ENCODE results near the gene NPHS1.
"Not testable (repeated sequence)": the region's sequence is repeated elsewhere in the genome, so short reads cannot be mapped to it uniquely, and the experiment has no call there.

Gene NPHS1, protein sequence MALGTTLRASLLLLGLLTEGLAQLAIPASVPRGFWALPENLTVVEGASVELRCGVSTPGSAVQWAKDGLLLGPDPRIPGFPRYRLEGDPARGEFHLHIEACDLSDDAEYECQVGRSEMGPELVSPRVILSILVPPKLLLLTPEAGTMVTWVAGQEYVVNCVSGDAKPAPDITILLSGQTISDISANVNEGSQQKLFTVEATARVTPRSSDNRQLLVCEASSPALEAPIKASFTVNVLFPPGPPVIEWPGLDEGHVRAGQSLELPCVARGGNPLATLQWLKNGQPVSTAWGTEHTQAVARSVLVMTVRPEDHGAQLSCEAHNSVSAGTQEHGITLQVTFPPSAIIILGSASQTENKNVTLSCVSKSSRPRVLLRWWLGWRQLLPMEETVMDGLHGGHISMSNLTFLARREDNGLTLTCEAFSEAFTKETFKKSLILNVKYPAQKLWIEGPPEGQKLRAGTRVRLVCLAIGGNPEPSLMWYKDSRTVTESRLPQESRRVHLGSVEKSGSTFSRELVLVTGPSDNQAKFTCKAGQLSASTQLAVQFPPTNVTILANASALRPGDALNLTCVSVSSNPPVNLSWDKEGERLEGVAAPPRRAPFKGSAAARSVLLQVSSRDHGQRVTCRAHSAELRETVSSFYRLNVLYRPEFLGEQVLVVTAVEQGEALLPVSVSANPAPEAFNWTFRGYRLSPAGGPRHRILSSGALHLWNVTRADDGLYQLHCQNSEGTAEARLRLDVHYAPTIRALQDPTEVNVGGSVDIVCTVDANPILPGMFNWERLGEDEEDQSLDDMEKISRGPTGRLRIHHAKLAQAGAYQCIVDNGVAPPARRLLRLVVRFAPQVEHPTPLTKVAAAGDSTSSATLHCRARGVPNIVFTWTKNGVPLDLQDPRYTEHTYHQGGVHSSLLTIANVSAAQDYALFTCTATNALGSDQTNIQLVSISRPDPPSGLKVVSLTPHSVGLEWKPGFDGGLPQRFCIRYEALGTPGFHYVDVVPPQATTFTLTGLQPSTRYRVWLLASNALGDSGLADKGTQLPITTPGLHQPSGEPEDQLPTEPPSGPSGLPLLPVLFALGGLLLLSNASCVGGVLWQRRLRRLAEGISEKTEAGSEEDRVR (N-terminal part only)

DNA sequence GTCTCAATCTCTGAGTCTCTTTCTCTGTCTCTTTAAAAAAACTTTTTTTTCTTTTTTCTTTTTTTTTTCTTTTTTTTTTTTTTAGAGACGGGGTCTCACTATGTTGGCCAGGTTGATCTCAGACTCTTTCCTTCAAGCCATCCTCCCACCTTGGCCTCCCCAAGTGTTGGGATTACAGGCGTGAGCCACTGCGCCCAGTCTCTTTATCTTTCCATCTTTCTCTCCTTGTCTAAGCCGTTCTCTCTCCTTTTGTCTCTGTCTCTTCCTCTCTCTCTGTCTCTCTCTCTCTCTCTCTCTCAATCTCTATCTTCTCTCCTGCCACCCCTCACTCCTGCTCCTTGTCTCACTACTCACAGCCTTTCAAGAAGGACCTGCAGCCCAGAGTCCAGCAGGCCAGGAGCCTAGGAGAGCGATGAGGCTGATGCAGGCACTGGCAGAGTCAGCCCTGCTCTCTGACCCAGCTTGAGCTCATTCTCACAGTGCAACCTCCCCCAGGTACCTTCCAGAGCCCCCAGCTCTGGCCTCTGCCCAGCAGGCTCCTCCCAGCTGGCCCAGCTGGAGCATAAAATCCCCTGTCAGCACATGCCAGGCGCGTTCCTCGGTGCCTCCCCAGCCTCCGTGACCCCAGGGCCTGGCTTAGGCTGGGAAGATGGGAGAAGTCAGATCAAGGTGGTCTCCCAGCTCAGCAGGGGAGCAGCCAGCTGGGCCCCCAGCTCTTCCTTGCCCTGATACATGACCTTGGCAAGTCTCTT is at the start of gene NPHS1:
NPHS1 (minus strand) TSS at position 476 of the 752 bp plus-strand sequence. CDS start 667 bp downstream, outside the sequence.
- DNase-seq = no peak

DNA sequence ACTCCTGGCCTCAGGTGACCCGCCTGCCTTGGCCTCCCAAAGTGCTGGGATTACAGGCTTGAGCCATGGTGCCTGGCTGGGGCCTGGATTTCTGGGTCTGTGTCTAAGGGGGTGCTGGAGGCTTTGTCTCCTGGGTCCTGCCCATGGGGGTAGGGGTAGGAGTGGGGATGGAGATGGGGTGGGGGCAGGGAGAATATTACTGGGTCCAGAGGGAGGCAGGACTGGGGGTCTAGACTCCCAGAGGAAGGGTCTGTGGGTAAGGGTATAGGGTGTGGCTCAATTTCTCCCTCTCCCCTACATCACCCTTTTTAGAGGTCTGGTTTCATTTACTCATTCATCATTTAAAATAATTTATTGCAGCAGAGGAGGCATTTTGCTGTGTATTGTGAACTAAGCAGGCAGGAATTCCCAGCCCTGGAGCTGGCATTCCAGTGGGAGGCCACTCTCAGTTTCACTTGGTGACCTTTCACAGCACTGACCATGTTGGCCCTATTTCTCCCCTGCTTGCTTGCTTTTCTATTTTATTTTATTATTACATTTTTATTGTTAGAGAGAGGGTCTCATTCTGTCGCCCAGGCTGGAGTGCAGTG is 48.8 kb upstream of the NPHS1 start:
- no peak for DNase-seq

DNA sequence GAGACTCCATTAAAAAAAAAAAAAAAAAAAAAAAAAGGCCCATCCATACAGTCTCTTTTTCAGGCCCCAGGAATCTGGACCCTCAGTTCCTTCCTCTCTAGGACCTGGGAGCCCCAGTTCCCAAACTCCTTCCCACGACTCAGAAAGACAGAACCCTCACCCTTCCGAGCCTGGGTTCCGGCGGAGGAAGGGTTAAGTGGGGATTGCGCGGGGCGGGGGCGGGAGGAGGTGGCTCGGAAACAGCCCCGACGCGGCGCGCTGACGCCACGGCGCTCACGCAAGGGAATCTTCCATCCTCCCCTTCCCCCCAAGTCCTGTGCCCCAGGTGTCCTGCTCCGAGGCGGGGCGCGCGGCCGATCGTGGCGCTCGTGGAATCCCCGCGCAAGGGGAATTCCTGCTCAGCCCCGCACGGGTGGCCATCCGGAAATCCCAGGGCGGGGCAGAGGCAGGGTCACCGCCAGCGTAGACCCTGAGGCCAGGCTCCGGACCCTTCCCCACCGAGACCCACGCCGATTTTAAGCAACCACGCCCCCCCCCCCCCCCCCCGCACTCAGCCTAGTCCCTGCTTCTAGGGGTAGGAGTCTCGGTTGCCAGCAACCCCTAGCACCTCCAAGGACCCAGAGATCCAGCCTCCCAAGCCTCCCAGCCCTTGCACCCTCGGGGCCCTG is 47.4 kb upstream of the NPHS1 start:
- peak; percentile 92 for DNase-seq

DNA sequence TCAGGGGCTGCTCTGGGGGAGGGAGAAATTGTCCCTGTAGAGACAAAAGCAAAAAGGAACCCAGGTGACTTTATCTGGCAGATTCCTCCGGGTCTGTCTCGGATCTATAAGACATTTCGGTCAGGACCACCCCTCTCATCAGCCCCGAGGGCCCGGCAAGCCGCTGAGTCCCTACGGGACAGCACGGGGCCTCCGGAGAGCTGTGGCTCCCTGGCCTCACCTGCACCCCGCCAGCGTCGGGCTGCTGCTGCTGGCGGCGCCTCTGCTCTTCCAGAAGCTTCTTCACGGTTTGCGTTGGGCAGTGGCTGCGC is 46.1 kb upstream of the NPHS1 start:
- no peak for DNase-seq

DNA sequence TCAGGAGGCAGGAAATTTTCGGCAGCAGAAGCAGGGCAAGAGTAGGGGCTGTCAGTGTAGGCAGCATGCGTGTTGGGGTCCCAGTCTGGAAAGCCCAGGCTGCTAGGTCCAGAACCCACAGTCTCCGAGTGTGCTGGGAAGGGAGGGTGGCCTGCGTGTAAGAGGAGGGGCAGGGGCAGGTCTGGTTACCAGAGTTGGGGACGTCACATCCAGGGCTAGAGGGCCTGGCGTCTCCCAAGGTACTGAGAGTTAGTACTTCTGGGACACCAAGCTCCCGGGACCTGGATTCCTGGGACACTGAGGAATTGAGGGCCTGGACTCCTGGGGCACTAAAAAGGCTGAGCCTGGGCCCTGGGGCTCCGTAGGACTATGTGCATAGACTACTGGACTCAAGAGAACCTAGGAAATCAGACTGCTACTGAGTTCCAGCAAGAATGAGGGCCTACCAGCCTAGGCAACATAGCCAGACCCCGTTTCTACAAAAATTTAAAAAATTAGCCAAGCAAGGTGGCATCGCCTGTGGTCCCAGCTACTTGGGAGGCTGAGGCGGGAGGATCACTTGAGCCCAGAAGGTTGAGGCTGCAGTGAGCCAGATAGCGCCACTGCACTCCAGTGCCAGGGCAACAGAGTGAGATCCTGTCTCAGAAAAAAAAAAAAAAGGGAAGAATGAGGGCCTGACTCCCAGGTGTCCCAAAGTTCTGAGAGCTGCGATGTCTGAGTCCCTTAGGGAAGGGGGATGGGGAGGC is 45.6 kb upstream of the NPHS1 start:
- no peak for DNase-seq

DNA sequence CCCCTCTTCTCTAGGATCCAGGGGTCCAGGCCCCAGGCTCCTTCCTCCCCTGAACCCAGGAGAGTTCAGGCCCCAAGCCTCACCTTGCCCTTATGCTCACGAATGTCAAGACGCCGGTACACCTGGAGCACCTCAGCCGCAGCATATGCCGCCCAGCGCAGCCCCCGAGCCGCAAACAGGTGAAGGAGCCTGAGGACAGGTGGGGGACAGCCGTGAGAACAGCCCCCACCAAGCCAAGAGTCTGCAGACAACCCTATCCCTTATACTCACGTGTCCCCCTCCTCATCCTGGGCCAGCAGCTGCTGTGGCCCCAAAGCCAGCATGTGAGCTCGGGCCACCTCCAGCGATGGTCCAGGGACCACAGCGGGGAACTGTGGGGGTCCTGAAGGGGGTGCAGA is 44.3 kb upstream of the NPHS1 start:
- no peak for DNase-seq

DNA sequence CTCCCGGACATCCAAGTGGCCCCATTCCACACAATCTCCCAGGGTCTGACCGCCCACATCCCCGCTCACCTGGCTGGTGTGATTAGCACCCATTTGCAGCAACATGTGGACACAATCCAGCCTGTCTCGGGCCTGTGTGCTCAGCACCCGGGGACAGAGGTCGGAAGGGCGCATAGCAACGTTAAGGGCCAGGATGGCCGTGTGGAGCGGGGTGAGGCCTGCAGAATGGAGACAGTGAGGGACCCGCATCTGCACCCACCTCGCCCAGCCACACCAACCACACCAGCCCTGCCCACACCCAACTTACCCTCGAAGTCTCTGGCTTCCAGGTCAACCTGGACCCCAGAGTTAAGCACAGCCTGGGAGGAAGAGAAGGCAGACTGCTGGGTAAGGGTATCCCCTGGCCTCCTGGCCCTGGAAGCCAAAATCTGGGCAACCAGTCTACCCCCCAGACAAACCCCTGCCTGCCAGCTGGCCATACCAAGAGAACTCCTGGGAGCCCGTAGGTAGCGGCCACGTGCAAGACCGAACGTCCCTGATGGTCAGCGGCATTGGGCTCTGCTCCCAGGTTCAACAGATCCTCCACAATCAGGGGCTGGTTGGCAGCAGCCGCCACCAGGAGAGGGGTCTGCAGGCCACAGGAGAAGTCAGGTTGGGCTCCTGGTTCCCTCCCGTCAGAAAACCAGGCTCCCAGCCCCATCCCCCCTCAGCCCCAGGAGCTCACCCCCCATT is 43.8 kb upstream of the NPHS1 start:
- DNase-seq = no peak

DNA sequence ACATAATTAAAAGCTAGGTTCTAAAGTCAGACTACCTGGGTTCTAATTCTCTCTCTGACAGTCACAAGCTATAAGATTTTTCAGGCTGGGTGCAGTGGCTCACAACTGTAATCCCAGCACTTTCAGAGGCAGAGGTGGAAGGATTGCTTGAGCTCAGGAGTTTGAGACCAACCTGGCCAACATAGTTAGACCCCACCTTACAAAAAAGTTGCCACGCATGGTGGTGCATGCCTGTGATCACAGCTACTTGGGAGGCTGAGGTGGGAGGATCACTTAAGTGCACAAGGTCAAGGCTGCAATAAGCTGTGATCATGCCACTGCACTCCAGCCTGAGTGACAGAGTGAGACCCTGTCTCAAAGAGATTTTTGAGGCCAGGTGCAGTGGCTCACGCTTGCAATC is 42.0 kb upstream of the NPHS1 start:
- peak; percentile 19 for DNase-seq

DNA sequence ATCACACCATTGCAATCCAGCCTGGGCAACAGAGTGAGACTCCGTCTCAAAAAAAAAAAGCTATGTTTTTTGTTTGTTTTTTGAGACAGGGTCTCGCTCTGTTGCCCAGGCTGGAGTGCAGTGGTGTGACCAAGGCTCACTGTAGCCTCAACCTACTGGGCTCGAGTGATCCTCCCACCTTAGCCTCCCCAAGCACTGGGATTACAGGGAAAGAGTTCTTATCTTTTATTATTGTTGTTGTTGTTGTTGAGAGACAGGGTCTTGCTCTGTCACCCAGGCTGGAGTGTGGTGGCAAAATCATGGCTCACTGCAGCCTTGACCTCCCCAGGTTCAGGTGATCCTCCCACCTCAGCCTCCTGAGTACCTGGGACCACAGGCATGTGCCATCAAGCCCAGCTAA is 39.5 kb upstream of the NPHS1 start:
- DNase-seq = not testable (repeated sequence)

DNA sequence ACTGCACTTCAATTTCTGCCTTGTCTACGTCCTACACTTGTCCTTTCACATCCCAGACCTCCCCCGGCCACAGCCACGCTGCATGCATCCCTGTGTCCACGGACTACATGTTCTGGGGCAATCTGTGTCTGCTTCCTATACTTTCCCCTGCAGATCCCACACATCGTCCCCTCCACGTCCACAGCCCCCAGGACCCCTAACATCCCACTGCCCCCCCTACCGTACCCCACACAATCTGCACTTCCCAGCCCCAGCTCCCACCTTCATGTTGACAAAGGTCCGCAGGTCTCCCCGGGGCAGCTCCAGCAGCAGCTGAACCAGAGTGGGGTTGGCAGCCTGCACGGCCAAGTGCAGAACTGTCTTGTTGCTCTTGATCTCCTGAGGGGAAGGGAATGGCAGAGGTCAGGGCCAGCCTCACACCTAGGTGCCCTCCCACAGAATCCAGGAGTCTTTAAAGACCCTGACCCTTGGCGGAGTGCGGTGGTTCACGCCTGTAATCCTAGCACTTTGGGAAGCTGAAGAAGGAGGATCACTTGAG is 37.9 kb upstream of the NPHS1 start:
- peak; percentile 24 for DNase-seq

DNA sequence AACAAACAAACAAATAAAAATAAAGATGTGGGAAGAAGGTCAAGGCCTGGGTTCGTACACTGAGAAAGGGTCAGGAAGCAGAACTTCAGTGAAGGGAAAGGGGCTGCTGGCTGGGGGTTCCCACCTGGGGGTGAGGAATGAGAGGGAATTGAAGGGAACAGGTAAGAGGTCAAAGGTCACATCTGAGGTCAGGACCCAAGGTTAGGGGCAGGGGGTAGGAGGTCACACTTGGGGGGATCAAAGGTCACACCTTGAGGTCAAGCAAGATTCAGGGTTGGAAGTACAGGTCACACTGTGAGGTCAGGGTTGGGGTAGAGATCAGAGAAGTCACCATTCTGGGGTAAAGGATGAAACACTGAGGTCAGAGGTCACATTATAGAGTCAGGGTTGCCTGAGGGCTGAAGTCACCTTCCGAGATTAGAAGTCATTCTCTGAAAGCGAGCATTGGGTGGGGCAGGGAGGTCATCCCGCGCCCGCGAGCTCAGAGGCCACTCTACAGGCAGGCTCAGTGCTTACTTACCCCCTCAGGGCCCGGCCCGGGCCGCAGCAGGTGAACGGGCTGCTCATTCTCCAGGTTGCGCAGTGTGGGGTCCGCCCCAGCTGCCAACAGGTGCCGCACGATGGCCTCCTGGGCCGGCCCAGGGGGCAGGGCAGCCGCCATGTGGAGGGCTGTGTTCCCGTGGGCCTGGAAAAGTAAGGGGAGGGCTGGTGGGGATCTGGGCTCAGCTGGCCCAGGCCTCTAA is 37.2 kb upstream of the NPHS1 start:
- DNase-seq = peak; percentile 23

DNA sequence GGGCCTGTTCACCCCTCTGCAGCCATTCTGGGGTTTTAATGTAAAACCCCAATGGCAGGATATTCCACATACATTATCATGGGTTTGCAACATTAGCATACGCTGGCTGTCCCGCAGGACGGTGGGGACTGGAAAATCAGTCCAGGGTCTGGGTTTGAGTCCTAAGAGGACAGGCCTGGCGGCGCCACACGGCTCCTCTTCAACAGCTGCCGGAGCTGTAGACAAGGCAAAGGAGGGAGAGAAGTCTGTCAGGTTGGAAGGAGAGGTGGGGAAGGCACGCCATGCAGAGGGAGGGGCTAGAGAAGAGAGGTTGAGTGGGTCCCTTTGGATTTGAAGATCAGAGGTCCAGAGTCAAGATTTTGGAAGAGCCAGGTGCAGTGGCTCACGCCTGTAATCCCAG is 36.1 kb upstream of the NPHS1 start:
- no peak for DNase-seq

DNA sequence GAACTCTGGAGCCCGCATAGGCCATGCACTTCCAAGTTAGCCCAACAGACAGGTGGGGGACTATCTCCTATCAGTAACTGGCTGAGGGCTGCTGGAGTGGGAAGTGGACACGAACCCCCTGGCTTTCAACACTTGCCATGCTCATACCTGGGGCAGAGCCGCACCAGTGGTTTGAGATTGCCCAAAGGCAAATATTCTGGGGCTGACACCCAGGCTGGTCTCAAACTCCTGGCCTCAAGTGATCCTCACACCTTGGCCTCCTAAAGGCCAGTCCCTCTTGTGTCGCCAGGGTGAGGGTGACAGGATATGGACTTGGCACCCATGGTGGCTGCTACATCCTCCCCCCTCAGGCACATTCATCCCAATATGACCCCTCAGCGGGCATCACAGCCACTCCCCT is 34.9 kb upstream of the NPHS1 start:
- peak; percentile 15 for DNase-seq

DNA sequence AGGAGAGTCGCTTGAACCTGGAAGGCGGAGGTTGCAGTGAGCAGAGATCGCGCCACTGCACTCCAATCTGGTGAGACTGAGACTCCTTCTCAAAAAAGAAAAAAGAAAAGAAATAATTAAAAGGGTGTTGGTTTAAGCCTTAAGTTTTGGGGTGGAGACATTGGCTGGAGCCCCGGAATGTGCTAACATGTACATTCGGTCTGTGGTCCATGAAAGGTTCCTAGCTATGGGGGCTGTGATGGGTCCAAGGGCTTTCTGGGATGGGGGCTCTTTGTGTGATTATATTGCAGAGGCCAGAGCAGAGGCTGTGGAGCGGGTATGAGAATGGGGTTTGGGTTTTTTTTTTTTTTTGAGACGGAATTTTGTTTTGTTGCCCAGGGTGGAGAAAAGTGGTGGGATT is 33.6 kb upstream of the NPHS1 start:
- no peak for DNase-seq

DNA sequence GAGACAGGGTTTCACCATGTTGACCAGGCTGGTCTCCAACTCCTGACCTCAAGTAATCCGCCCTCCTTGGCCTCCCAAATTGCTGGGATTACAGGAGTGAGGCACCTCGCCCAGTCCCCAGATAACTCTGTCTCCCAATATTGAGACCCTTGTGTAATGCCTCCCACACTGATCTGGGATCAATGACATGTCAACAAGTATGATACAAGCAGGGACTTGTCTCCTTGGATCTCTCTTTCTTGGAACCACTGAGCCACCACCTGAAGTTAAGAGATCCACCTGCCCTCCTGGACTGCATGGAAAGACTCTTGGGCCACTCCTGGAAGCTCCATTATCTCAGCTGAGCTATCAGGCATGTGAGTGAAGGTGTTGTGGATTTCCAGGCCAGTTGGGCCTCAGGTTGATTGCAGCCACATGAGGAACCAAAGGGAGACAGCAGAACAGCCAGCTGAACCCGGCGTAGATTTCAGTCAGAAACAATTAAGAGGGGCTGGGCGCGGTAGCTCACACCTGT is 33.0 kb upstream of the NPHS1 start:
- DNase-seq = peak; percentile 23

DNA sequence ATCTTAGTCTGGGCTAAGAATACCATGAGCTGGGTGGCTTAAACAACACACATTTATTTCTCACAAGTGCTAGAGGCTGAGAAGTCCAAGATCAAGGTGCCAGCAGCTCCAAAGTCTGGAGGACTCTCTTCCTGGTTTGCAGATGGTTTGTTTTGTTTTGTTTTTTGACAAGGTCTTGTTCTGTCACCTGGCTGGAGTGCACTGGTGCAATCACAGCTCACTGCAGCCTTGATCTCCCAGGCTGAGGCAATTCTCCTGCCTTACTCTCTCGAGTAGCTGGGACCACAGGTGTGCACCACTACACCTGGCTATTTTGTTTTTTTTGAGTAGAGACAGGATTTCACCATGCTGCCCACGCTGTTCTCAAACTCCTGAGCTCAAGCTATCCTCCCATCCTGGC is 31.6 kb upstream of the NPHS1 start:
- peak; percentile 42 for DNase-seq

DNA sequence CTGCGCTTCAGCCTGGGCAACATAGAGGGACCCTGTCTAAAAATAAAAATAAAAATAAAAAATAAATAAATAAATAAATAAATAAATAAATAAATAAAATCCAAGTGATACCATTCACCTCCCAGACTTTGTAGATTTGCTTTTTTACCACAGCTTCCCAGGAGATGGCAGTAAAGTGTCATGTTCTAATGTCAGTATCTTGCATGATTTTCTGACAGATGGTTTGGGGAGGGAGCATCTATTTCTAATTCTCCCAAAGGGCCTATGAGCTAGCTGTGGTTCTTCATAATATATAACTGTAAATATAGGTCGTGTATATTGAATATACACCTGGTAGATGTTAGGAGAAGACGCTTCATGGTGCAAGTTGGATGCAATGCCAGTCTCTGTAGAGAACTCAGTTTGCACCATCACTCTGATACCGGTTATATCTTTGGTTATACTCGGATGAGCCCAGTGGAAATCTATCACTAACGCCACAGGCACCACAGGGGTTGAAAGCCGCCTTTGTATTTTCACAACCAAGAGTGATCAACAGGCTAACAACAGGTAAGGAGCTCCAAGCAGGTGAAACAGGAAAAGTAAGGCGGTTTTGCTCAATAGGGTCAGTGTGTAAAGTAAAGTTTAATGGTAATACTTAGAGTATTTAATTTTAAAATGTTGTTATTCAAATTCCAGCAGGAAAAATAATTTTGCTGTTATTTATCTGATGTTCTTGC is 30.0 kb upstream of the NPHS1 start:
- DNase-seq = peak; percentile 86

DNA sequence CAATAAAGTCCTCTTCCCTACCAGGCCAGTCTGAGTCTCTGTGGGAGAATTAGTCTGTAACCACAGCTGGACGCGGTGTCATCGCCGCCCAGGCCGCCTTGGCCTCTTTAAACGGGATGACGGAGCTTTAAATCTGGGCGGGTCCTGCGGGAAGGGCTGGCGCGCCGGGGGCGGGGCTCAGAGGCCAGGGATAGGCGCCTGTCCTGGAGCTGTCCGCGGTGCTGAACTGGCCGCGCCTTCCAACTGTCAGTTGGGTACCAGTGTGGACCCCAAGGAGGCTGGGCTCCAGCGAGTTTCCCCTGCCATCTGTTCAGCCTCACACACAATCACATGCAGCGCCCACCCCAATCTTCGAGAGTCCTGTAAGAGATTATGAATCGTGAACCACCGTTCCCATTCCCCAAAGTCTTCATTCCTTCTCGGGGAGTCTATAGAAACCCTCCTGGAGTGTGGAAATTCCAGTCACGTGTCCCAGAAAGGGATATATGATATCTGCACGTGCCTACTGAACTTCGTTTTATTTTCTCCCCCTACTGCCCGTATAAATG is 27.5 kb upstream of the NPHS1 start:
- peak; percentile 75 for DNase-seq
